ENCODE measurements around the gene ERGIC3. TPM values are rescaled to one million over a fixed set of nuclear protein-coding genes. Genes with fewer than 3 reads are reported as not detected.

ERGIC3 gene
- total and polyA plus RNA-seq, 10 of the 15 experiments (the other 5 are each of a cell fraction or from before 2014, with no cell fraction given): 90.4 to 210 (median 139) TPM

DNA sequence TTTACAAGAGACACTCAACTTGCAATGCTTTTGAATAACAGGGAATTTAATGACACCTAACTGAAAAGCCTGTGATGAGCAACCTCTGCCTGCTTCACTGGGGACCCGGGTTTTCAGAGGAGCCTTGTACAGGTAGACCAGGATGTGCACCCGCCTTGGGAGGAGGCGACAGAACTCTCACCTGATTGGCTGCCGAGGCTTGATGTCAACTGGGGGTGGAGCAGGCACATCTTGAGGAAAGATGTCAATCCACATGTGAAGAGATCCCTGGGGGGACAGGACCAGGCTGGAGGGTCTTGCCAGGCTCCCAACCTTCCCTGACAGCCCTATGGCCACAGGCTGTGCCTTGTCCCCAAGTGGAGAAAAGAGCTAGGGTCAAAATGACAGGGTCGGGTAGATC, 19.8 kb downstream of the ERGIC3 start:
- Histone ChIP-seq H3K79me2 (ENCODE audit: control insufficient read depth, insufficient read depth, low read length) (no peaks in the 10 kb centered on the region), H3K9ac (ENCODE audit: control insufficient read depth, insufficient read depth, low read length) (no peak overlapping the region), H4K20me1 (ENCODE audit: control insufficient read depth, insufficient read depth) (no peaks in the 10 kb centered on the region), H3K27ac (ENCODE audit: control insufficient read depth, insufficient read depth) (no peak overlapping the region), H3K4me1 (ENCODE audit: control insufficient read depth, insufficient read depth, low read length) (no peaks in the 10 kb centered on the region), H3K4me3 (no peak overlapping the region), H3K9me3 (replicated peaks; ENCODE audit: control insufficient read depth, insufficient read depth, low read length) (no peaks in the 10 kb centered on the region), H3K4me2 (ENCODE audit: control insufficient read depth, insufficient read depth) (no peak overlapping the region), H3K36me3 (ENCODE audit: control insufficient read depth in 2 of 2, insufficient read depth in 2 of 2, low read length in 1 of 2) (peaks cover 0 to 7% of the 10 kb centered on the region in 2 experiments; a peak in 2 of 4 replicates), H3K27me3 (replicated peaks in 1 of 2; ENCODE audit: control insufficient read depth in 2 of 2, insufficient read depth in 2 of 2, low read length in 1 of 2) (no peaks in the 10 kb centered on the region), H2AFZ (ENCODE audit: control insufficient read depth, low read depth, low read length) (no peak overlapping the region)
- DNase-seq (ENCODE audit: low read depth, low spot score) (no peak), ATAC-seq (no peak; the same call in 2 of the 3 replicates), FAIRE-seq (no peak)
- ChIA-PET CTCF (interaction anchor here (1.1 kb wide), 1 partner anchor 62 kb away, joined by 3 read pairs; no protein-coding TSS in a partner anchor), POLR2A (interaction anchor here (0.6 kb wide), 1 partner anchor 1440 kb away, joined by 3 read pairs; no protein-coding TSS in a partner anchor), RAD21 (ENCODE audit: unreplicated experiment) (no interaction called here), SMC1A (ENCODE audit: uncharacterized antibody, unreplicated experiment) (no interaction called here)
- intact Hi-C loops (cut with micrococcal nuclease; ENCODE audit: unreplicated experiment) (no loop called here), in situ Hi-C loops (cut with MboI) (no loop called here)
- WGBS (ENCODE audit: insufficient coverage, insufficient replicate concordance, low lambda C conversion rate, missing lambda C conversion rate): 59% methylated on average over 5 of the region's 5 CpGs
- BruUV-seq (replicated peaks): no TSS peak
- TF ChIP-seq ZNF24 (IDR thresholded peaks at IDR 0.05): no peak
- no peak for TF ChIP-seq MTA3 (IDR thresholded peaks at IDR 0.05; ENCODE audit: borderline replicate concordance, low read length)
- TF ChIP-seq EGR1 (IDR thresholded peaks at IDR 0.05; ENCODE audit: borderline replicate concordance in 1 of 2, low read depth in 2 of 2, low read length in 2 of 2): no peak
- TF ChIP-seq, protein P1, sequence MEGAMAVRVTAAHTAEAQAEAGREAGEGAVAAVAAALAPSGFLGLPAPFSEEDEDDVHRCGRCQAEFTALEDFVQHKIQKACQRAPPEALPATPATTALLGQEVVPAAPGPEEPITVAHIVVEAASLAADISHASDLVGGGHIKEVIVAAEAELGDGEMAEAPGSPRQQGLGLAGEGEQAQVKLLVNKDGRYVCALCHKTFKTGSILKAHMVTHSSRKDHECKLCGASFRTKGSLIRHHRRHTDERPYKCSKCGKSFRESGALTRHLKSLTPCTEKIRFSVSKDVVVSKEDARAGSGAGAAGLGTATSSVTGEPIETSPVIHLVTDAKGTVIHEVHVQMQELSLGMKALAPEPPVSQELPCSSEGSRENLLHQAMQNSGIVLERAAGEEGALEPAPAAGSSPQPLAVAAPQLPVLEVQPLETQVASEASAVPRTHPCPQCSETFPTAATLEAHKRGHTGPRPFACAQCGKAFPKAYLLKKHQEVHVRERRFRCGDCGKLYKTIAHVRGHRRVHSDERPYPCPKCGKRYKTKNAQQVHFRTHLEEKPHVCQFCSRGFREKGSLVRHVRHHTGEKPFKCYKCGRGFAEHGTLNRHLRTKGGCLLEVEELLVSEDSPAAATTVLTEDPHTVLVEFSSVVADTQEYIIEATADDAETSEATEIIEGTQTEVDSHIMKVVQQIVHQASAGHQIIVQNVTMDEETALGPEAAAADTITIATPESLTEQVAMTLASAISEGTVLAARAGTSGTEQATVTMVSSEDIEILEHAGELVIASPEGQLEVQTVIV (IDR thresholded peaks at IDR 0.05; ENCODE audit: borderline replicate concordance, partially characterized antibody): no peak
- TF ChIP-seq WRNIP1 (IDR thresholded peaks at IDR 0.05; ENCODE audit: borderline replicate concordance, low read depth, low read length): no peak
- TF ChIP-seq NFXL1 (IDR thresholded peaks at IDR 0.05; ENCODE audit: borderline replicate concordance): no peak
- TF ChIP-seq, protein P2, sequence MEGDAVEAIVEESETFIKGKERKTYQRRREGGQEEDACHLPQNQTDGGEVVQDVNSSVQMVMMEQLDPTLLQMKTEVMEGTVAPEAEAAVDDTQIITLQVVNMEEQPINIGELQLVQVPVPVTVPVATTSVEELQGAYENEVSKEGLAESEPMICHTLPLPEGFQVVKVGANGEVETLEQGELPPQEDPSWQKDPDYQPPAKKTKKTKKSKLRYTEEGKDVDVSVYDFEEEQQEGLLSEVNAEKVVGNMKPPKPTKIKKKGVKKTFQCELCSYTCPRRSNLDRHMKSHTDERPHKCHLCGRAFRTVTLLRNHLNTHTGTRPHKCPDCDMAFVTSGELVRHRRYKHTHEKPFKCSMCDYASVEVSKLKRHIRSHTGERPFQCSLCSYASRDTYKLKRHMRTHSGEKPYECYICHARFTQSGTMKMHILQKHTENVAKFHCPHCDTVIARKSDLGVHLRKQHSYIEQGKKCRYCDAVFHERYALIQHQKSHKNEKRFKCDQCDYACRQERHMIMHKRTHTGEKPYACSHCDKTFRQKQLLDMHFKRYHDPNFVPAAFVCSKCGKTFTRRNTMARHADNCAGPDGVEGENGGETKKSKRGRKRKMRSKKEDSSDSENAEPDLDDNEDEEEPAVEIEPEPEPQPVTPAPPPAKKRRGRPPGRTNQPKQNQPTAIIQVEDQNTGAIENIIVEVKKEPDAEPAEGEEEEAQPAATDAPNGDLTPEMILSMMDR (IDR thresholded peaks at IDR 0.05 in 2 of 3, conservative IDR thresholded peaks at IDR 0.05 in 1 of 3; ENCODE audit: control insufficient read depth in 2 of 3, extremely low read depth in 1 of 3, insufficient read depth in 1 of 3, low read depth in 3 of 3, low read length in 3 of 3): no peak
- TF ChIP-seq RB1 (IDR thresholded peaks at IDR 0.05; ENCODE audit: borderline replicate concordance): no peak
- no peak for TF ChIP-seq ATF7 (IDR thresholded peaks at IDR 0.05; ENCODE audit: low read depth)
- TF ChIP-seq RFX5 (IDR thresholded peaks at IDR 0.05; ENCODE audit: low read depth, low read length): no peak
- no peak for TF ChIP-seq GATAD2B (conservative IDR thresholded peaks at IDR 0.05; ENCODE audit: low read depth)
- TF ChIP-seq CHD2 (IDR thresholded peaks at IDR 0.05; ENCODE audit: borderline replicate concordance, low read depth, low read length): no peak
- TF ChIP-seq LARP7 (IDR thresholded peaks at IDR 0.05): no peak
- TF ChIP-seq, protein P3, sequence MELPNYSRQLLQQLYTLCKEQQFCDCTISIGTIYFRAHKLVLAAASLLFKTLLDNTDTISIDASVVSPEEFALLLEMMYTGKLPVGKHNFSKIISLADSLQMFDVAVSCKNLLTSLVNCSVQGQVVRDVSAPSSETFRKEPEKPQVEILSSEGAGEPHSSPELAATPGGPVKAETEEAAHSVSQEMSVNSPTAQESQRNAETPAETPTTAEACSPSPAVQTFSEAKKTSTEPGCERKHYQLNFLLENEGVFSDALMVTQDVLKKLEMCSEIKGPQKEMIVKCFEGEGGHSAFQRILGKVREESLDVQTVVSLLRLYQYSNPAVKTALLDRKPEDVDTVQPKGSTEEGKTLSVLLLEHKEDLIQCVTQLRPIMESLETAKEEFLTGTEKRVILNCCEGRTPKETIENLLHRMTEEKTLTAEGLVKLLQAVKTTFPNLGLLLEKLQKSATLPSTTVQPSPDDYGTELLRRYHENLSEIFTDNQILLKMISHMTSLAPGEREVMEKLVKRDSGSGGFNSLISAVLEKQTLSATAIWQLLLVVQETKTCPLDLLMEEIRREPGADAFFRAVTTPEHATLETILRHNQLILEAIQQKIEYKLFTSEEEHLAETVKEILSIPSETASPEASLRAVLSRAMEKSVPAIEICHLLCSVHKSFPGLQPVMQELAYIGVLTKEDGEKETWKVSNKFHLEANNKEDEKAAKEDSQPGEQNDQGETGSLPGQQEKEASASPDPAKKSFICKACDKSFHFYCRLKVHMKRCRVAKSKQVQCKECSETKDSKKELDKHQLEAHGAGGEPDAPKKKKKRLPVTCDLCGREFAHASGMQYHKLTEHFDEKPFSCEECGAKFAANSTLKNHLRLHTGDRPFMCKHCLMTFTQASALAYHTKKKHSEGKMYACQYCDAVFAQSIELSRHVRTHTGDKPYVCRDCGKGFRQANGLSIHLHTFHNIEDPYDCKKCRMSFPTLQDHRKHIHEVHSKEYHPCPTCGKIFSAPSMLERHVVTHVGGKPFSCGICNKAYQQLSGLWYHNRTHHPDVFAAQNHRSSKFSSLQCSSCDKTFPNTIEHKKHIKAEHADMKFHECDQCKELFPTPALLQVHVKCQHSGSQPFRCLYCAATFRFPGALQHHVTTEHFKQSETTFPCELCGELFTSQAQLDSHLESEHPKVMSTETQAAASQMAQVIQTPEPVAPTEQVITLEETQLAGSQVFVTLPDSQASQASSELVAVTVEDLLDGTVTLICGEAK (IDR thresholded peaks at IDR 0.05; ENCODE audit: borderline replicate concordance): no peak
- no peak for TF ChIP-seq MXI1 (IDR thresholded peaks at IDR 0.05; ENCODE audit: low read depth, low read length)

Data from GM12878 (cell line).